Measurements from ENCODE around the gene RRAD.

The RRAD gene

DNA sequence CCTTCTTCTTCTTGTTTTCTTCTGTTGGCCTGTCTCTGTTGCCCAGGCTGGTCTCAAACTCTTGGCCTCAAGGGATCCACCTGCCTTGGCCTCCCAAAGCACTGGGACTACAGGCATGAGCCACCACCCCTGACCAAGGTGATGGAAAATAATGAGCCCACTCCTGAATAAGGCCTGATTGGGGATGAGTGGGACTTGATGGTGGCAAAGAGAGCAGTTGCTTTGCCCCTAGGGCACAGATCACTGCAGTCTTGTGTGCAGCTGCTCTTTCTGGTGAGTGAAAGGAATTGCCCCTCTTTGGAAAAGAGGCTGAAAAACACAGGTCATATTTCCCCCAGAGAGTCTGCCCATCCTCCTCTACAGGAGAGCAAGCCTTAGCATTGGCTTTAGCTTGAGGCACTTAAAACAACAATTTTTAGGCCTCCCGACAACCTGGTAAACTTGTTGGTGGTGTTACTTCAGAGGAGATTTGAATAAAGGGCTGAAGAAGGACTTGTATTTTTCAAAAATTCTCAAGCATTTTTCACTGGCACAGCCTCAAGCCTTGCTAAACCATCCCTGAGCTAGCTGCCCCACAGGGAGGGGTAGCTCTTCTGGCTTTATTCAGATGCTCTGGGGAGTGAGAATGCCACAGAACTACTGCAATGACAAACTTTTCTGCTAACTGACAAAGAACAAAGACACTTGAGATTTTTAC is 51.1 kb downstream of the RRAD start:
- DNase-seq, result no peak

DNA sequence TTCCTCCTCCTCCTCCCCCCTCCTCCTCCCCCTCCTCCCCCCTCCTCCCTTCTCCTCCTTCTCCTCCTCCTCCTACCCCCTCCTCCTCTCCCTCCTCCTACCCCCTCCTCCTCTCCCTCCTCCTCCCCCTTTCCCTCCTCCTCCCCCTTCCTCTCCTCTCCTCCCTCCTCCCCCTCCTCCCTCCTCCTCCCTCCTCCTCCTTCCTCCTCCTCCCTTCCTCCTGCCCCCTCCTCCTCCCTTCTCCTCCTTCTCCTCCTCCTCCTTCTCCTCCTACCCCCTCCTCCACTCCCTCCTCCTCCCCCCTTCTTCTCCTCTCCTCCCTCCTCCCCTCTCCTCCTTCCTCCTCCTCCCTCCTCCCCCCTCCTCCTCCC is 51.7 kb downstream of the RRAD start:
- no peak for DNase-seq

DNA sequence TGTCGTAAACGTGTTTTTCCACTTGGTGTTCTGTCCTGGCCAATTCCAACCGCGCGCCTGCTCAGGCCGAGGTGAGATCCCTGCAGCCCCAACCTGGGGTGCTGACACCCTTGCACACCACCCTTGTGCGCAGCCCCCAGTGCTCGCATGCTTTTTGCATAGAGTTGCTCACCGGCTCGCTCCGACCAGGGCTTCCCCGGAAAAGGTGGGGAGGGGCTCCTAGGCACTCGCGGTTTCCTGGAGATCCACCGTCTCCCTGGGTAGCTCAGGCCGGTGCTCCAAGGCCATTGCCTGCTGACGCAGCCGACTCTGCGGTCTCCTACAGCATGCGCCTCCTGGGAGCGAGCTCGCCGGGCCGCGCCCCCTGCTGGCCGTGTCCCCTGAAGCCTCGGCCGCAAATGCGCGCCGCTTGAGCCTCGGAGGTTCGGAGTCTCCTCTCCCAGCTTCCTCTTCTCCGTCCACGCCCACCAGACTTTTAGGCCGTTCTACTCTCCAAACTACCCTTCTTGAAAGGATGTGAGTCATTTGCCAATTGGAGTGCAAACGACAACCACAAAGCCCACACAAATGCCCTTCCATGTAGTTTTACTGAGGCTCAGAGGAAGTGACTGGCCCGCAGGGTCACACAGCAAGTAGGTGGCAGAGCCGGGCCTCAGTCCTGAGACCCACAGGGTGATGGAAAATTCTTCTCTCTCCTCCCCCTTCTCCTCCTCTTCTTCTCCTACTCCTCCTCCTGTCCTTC is 52.2 kb downstream of the RRAD start:
- DNase-seq, result peak; percentile 82 to 89

DNA sequence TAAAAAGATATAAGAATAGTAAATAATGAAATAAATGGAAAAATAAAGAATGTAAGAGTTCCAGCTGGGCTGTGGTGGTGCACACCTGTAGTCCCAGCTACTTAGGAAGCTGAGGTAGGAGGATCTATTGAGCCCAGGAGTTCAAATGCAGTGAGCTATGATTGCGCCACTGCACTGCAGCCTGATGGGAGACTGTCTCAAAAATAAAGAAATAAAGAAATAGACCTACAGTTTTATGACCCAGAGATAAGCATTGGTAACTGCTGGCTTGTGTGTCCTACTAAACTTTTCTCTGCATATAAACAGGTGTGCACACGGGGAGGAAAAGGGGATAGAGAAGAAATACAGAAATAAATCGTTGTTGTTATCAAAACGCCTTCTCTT is 52.8 kb downstream of the RRAD start:
- no peak for DNase-seq

DNA sequence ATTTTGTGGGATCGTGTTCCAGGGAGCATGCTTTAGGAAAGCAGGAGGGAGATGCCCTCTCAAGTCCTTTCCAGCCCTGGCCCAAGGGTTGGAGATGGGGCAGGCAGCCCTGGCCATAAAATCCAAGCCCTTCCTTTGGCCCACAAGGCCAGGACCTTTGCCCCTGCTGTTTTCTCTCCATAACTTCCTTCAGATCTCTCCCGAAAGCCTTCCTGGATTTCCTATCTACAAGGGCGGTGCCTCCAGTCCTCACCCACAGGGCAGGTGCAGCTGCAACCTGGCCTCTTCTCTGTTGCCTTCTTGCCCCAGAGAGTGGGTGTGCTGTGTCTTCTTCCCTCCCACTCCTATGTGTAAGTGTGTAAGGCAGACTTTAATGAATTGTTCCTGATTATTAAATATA is 53.5 kb downstream of the RRAD start:
- no peak for DNase-seq
